HEK293 (cell line): ENCODE measurements around the gene BMPR1A.

ENCODE experiments used
- BCL11B ChIP-seq: fragments of 450-650 bp; formaldehyde crosslinking; IDR thresholded peaks from 2 replicates; pipeline ENCODE4 v1.5.1; 2016; ENCODE audit warnings: low read depth, missing biosample characterization, missing genetic modification characterization
- CTCF ChIP-seq: fragments of 450-650 bp; formaldehyde crosslinking; IDR thresholded peaks from 2 replicates; pipeline ENCODE4 v1.5.1; 2016; ENCODE audit warnings: missing biosample characterization, missing genetic modification characterization
- GFI1B ChIP-seq: fragments of 450-650 bp; formaldehyde crosslinking; IDR thresholded peaks from 2 replicates; pipeline ENCODE4 v1.5.1; 2016; ENCODE audit warnings: missing biosample characterization, missing genetic modification characterization
- PRDM10 ChIP-seq: fragments of 450-650 bp; formaldehyde crosslinking; IDR thresholded peaks from 2 replicates; pipeline ENCODE4 v1.5.1; 2016; ENCODE audit warnings: missing biosample characterization, missing genetic modification characterization
- SP7 ChIP-seq: fragments of 450-650 bp; formaldehyde crosslinking; IDR thresholded peaks from 2 replicates; pipeline ENCODE4 v1.5.1; 2016; ENCODE audit warnings: missing biosample characterization, missing genetic modification characterization
- YY2 ChIP-seq: fragments of 450-650 bp; formaldehyde crosslinking; IDR thresholded peaks from 2 replicates; pipeline ENCODE4 v1.5.1; 2016; ENCODE audit warnings: missing biosample characterization, missing genetic modification characterization
- ZBTB17 ChIP-seq: fragments of 450-650 bp; formaldehyde crosslinking; IDR thresholded peaks from 2 replicates; pipeline ENCODE4 v1.5.1; 2016; ENCODE audit warnings: missing biosample characterization, missing genetic modification characterization
- ZEB2 ChIP-seq: fragments of 450-650 bp; formaldehyde crosslinking; IDR thresholded peaks from 2 replicates; pipeline ENCODE4 v1.5.1; 2016; ENCODE audit warnings: missing biosample characterization, missing genetic modification characterization
- ZFHX2 ChIP-seq: fragments of 450-650 bp; formaldehyde crosslinking; conservative IDR thresholded peaks from 2 replicates; pipeline ENCODE4 v1.5.1; 2016; ENCODE audit warnings: missing biosample characterization, missing genetic modification characterization
- ZNF341 ChIP-seq: fragments of 450-650 bp; formaldehyde crosslinking; IDR thresholded peaks from 2 replicates; pipeline ENCODE4; 2016; ENCODE audit warnings: low read depth, missing biosample characterization, missing genetic modification characterization
- ZNF501 ChIP-seq: fragments of 450-650 bp; formaldehyde crosslinking; IDR thresholded peaks from 2 replicates; pipeline ENCODE4 v1.5.1; 2016; ENCODE audit warnings: missing biosample characterization, missing genetic modification characterization
- ZNF521 ChIP-seq: fragments of 450-650 bp; formaldehyde crosslinking; IDR thresholded peaks from 2 replicates; pipeline ENCODE4 v1.5.1; 2017; ENCODE audit warnings: missing biosample characterization, mild to moderate bottlenecking, missing genetic modification characterization
- ZNF549 ChIP-seq: fragments of 450-650 bp; IDR thresholded peaks from 2 replicates; pipeline ENCODE4 v1.5.1; 2018; ENCODE audit warnings: missing biosample characterization, missing genetic modification characterization, mild to moderate bottlenecking, inconsistent platforms, moderate library complexity
- ZNF777 ChIP-seq: fragments of 450-650 bp; formaldehyde crosslinking; IDR thresholded peaks from 2 replicates; pipeline ENCODE4 v1.5.1; 2017; ENCODE audit warnings: missing biosample characterization, missing genetic modification characterization, borderline replicate concordance
- TF ChIP-seq, protein P1 (sequence below): fragments of 450-650 bp; formaldehyde crosslinking; IDR thresholded peaks from 2 replicates; pipeline ENCODE4 v1.5.1; 2016; ENCODE audit warnings: missing biosample characterization, missing genetic modification characterization
- TF ChIP-seq, protein P2 (sequence below): fragments of 450-650 bp; formaldehyde crosslinking; IDR thresholded peaks from 2 replicates; pipeline ENCODE4 v1.5.1; 2016; ENCODE audit warnings: missing biosample characterization, missing genetic modification characterization
- TF ChIP-seq, protein P3 (sequence below): fragments of 450-650 bp; formaldehyde crosslinking; optimal IDR thresholded peaks from 2 replicates; pipeline ENCODE3; 2016; ENCODE audit warnings: missing biosample characterization, mild to moderate bottlenecking, missing genetic modification characterization
- TF ChIP-seq, protein P4 (sequence below): fragments of 450-650 bp; formaldehyde crosslinking; IDR thresholded peaks from 2 replicates; pipeline ENCODE4 v1.5.1; 2016; ENCODE audit warnings: missing biosample characterization, missing genetic modification characterization
- TF ChIP-seq, protein P5 (sequence below): fragments of 450-650 bp; formaldehyde crosslinking; IDR thresholded peaks from 2 replicates; pipeline ENCODE4 v1.5.1; 2016; ENCODE audit warnings: missing biosample characterization, missing genetic modification characterization
- TF ChIP-seq, protein P6 (sequence below): fragments of 450-650 bp; formaldehyde crosslinking; IDR thresholded peaks from 2 replicates; pipeline ENCODE4 v1.5.1; 2016; ENCODE audit warnings: missing biosample characterization, missing genetic modification characterization

BMPR1A gene

DNA sequence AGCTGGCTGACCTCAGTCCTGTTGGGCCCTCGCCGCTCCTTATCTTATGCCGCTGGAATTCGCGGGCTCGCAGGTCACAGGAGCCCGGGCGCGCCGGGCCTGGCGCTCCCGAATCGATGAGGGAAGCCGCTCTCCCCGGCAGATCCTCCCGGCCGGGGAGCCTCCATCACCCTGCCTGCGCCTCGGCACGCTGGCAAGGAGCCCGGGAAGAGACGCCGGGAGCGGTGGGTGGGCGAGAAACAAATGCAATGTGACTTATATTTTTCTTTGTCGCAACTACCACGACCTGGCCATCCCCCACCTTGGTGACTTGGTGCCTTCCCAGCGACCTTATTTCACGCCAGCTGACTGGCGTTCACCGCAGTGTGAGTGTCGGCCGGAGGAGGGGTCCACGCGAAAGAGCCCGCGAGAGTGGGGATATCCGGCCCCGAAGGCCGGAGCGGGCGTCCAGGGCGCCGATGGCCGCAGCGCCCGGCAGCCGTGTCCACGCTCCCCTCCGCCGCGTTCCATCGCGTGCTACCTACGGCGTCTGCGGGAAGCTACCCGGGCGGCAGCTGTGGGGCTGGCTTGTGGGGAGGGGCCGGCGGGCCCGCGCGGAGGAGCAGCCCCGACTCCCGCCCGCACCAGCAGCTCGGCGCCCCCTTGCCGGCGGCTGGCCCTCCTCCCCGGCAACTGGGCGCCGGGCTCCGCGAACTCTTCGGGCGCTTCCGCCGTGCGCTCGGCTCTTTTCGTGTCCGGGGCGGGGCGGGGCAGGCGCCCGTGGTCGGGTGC lies 494 bp upstream of the BMPR1A start (continued):
- TF ChIP-seq, protein P1, sequence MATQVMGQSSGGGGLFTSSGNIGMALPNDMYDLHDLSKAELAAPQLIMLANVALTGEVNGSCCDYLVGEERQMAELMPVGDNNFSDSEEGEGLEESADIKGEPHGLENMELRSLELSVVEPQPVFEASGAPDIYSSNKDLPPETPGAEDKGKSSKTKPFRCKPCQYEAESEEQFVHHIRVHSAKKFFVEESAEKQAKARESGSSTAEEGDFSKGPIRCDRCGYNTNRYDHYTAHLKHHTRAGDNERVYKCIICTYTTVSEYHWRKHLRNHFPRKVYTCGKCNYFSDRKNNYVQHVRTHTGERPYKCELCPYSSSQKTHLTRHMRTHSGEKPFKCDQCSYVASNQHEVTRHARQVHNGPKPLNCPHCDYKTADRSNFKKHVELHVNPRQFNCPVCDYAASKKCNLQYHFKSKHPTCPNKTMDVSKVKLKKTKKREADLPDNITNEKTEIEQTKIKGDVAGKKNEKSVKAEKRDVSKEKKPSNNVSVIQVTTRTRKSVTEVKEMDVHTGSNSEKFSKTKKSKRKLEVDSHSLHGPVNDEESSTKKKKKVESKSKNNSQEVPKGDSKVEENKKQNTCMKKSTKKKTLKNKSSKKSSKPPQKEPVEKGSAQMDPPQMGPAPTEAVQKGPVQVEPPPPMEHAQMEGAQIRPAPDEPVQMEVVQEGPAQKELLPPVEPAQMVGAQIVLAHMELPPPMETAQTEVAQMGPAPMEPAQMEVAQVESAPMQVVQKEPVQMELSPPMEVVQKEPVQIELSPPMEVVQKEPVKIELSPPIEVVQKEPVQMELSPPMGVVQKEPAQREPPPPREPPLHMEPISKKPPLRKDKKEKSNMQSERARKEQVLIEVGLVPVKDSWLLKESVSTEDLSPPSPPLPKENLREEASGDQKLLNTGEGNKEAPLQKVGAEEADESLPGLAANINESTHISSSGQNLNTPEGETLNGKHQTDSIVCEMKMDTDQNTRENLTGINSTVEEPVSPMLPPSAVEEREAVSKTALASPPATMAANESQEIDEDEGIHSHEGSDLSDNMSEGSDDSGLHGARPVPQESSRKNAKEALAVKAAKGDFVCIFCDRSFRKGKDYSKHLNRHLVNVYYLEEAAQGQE = peak; percentile 46
- TF ChIP-seq ZBTB17 (tag by site-specific recombination) (peak; percentile 87), GFI1B (no peak), CTCF (tag by site-specific recombination) (no peak), YY2 (tag by site-specific recombination) (peak; percentile 61; the same call in 1 of the 2 replicates), BCL11B (peak; percentile 24; the same call in 1 of the 2 replicates), ZNF777 (tag by site-specific recombination) (peak; percentile 20; the same call in 1 of the 2 replicates), ZNF521 (tag by site-specific recombination) (no peak), PRDM10 (tag by site-specific recombination) (peak; percentile 99), ZNF501 (tag by site-specific recombination) (peak; percentile 81), ZEB2 (tag by site-specific recombination) (peak; percentile 95), SP7 (tag by site-specific recombination) (peak; percentile 80), ZFHX2 (tag by site-specific recombination) (peak; percentile 48; the same call in 1 of the 2 replicates), ZNF549 (0 out of 2 replicates have a peak, but pooled peaks have one; percentile 4), ZNF341 (tag by site-specific recombination) (peak; percentile 68)
- TF ChIP-seq, protein P2, sequence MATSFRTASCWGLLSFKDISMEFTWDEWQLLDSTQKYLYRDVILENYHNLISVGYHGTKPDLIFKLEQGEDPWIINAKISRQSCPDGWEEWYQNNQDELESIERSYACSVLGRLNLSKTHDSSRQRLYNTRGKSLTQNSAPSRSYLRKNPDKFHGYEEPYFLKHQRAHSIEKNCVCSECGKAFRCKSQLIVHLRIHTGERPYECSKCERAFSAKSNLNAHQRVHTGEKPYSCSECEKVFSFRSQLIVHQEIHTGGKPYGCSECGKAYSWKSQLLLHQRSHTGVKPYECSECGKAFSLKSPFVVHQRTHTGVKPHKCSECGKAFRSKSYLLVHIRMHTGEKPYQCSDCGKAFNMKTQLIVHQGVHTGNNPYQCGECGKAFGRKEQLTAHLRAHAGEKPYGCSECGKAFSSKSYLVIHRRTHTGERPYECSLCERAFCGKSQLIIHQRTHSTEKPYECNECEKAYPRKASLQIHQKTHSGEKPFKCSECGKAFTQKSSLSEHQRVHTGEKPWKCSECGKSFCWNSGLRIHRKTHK (tag by site-specific recombination) = no peak
- TF ChIP-seq, protein P3, sequence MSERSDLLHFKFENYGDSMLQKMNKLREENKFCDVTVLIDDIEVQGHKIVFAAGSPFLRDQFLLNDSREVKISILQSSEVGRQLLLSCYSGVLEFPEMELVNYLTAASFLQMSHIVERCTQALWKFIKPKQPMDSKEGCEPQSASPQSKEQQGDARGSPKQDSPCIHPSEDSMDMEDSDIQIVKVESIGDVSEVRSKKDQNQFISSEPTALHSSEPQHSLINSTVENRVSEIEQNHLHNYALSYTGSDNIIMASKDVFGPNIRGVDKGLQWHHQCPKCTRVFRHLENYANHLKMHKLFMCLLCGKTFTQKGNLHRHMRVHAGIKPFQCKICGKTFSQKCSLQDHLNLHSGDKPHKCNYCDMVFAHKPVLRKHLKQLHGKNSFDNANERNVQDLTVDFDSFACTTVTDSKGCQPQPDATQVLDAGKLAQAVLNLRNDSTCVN = peak; percentile 90
- TF ChIP-seq, protein P4, sequence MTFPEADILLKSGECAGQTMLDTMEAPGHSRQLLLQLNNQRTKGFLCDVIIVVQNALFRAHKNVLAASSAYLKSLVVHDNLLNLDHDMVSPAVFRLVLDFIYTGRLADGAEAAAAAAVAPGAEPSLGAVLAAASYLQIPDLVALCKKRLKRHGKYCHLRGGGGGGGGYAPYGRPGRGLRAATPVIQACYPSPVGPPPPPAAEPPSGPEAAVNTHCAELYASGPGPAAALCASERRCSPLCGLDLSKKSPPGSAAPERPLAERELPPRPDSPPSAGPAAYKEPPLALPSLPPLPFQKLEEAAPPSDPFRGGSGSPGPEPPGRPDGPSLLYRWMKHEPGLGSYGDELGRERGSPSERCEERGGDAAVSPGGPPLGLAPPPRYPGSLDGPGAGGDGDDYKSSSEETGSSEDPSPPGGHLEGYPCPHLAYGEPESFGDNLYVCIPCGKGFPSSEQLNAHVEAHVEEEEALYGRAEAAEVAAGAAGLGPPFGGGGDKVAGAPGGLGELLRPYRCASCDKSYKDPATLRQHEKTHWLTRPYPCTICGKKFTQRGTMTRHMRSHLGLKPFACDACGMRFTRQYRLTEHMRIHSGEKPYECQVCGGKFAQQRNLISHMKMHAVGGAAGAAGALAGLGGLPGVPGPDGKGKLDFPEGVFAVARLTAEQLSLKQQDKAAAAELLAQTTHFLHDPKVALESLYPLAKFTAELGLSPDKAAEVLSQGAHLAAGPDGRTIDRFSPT (tag by site-specific recombination) = peak; percentile 76; the same call in 1 of the 2 replicates
- TF ChIP-seq, protein P5, sequence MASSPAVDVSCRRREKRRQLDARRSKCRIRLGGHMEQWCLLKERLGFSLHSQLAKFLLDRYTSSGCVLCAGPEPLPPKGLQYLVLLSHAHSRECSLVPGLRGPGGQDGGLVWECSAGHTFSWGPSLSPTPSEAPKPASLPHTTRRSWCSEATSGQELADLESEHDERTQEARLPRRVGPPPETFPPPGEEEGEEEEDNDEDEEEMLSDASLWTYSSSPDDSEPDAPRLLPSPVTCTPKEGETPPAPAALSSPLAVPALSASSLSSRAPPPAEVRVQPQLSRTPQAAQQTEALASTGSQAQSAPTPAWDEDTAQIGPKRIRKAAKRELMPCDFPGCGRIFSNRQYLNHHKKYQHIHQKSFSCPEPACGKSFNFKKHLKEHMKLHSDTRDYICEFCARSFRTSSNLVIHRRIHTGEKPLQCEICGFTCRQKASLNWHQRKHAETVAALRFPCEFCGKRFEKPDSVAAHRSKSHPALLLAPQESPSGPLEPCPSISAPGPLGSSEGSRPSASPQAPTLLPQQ = peak; percentile 85
- TF ChIP-seq, protein P6, sequence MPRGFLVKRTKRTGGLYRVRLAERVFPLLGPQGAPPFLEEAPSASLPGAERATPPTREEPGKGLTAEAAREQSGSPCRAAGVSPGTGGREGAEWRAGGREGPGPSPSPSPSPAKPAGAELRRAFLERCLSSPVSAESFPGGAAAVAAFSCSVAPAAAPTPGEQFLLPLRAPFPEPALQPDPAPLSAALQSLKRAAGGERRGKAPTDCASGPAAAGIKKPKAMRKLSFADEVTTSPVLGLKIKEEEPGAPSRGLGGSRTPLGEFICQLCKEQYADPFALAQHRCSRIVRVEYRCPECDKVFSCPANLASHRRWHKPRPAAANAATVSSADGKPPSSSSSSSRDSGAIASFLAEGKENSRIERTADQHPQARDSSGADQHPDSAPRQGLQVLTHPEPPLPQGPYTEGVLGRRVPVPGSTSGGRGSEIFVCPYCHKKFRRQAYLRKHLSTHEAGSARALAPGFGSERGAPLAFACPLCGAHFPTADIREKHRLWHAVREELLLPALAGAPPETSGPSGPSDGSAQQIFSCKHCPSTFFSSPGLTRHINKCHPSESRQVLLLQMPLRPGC (tag by site-specific recombination) = peak; percentile 22; the same call in 1 of the 2 replicates
